Fibroblast of mammary gland (primary cell): Measurements from ENCODE around the gene DYNC1LI2.

Source experiments
- DNase-seq: peaks from one replicate; pipeline ENCODE4 v3.0.0-alpha.2; 2010; ENCODE audit warnings: low read depth
- H3K4me3 ChIP-seq: 2 replicates; pipeline ENCODE4 v1.5.1; 2011; ENCODE audit warnings: low read depth, mild to moderate bottlenecking, low read length, moderate library complexity; ENCODE audit not compliant: control insufficient read depth
- TF ChIP-seq, protein P1 (sequence below): conservative IDR thresholded peaks from 2 replicates; pipeline ENCODE4 v1.5.1; 2011; ENCODE audit warnings: low read depth, low read length, inconsistent platforms; ENCODE audit not compliant: control insufficient read depth, insufficient read depth

DYNC1LI2 gene

DNA sequence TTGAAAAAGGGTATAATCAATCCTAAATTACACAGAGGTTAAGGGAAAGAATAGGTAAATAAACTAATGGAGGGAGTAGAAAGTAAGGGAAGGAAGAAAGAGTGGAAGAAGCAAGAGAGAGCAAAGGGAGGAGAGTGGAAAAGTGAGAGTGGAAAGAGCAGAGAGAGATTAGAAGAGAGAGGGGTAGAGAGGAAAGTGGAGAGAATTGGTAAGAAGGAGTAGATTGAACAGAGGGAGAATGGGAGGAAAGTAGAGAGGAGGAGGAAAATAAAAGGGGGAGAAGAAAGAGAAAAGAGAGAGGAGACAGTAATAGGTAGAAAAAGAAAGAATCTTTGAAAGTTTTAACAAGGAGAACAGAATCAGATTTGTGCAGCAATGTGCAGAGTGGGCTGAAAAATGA, 25.0 kb upstream of the DYNC1LI2 start:
- no peak overlapping the region for H3K4me3 ChIP-seq
- no peak for DNase-seq
- TF ChIP-seq, protein P1, sequence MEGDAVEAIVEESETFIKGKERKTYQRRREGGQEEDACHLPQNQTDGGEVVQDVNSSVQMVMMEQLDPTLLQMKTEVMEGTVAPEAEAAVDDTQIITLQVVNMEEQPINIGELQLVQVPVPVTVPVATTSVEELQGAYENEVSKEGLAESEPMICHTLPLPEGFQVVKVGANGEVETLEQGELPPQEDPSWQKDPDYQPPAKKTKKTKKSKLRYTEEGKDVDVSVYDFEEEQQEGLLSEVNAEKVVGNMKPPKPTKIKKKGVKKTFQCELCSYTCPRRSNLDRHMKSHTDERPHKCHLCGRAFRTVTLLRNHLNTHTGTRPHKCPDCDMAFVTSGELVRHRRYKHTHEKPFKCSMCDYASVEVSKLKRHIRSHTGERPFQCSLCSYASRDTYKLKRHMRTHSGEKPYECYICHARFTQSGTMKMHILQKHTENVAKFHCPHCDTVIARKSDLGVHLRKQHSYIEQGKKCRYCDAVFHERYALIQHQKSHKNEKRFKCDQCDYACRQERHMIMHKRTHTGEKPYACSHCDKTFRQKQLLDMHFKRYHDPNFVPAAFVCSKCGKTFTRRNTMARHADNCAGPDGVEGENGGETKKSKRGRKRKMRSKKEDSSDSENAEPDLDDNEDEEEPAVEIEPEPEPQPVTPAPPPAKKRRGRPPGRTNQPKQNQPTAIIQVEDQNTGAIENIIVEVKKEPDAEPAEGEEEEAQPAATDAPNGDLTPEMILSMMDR = no peak

- TF ChIP-seq, protein P1 = no peak
- no peak for DNase-seq
Measured at GRCh38 chr16:66774981-66775380, 23.6 kb upstream of the DYNC1LI2 start.

GRCh38 chr16:66758086-66758485, 6.7 kb upstream of the DYNC1LI2 start:
- TF ChIP-seq, protein P1 = no peak
- DNase-seq = no peak

More at GRCh38 chr16:66774981-66775380, 23.6 kb upstream of the DYNC1LI2 start:
- no peak overlapping the region for H3K4me3 ChIP-seq

GRCh38 chr16:66754819-66755218, 3.4 kb upstream of the DYNC1LI2 start:
- TF ChIP-seq, protein P1 = no peak
- no peak overlapping the region for H3K4me3 ChIP-seq
- no peak for DNase-seq

More at GRCh38 chr16:66758086-66758485, 6.7 kb upstream of the DYNC1LI2 start:
- H3K4me3 ChIP-seq = no peak overlapping the region

GRCh38 chr16:66754211-66754610, 2.8 kb upstream of the DYNC1LI2 start:
- TF ChIP-seq, protein P1 = no peak
- no peak overlapping the region for H3K4me3 ChIP-seq
- DNase-seq = no peak

DNA sequence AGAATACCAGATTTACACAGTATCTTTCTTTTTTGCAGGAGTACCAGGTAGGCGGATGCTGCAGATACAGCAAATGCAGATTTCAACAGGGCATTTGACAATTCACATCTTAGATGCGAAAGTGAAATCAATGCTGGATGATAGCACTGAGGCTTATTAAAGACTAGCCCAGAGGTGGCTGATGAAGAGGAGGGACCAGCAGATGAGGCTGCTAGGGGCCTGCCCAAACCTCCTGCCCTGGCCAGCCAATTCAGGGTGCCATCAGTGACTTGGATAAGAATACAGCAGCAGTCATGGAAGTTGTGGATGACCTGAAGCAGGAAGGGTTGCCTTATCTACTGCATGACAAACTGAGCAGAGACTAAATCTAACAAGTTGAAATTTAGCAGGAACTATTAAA, 1.5 kb upstream of the DYNC1LI2 start:
- TF ChIP-seq, protein P1 = no peak
- no peak overlapping the region for H3K4me3 ChIP-seq
- no peak for DNase-seq

DNA sequence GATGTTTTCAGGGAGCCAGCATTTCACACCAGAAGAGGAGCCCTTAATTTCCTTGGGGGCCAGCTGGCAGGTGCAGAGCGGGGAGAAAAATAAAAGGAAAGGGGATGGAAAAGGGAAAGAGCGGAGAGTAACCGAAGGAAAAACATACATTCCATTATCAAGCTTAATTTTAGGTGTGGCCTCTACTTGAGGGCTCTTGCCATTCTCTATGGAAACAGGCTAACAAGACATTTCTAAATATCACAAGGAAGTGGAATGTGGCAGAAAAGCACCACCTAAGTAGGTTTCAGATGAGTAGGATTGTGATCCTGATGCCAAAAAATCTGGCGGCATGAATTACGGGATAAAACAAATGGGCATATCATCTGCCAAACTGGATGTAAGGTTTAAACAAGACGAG, 970 bp upstream of the DYNC1LI2 start:
- TF ChIP-seq, protein P1 = no peak
- H3K4me3 ChIP-seq = no peak overlapping the region
- no peak for DNase-seq
